T47D (cell line): ENCODE data around the gene UBTD1.

Experiments
- DNase-seq, 2 experiments: peaks; one replicate each; pipeline versions ENCODE4 v3.0.0 to v3.0.0-alpha.2; 2011 to 2012; ENCODE audit warnings: low read depth in 1 of 2, low spot score in 1 of 2
- JUND ChIP-seq: IDR thresholded peaks from 2 replicates; pipeline ENCODE4 v1.6.1; 2012; ENCODE audit warnings: low read depth
- in situ Hi-C: cut with HindIII; loops from 2 replicates; pipeline ENCODE4 v1.10.0; 2016; ENCODE audit warnings: low sequenced_read_pairs, low pct_unique_long_range_greater_than_20kb

UBTD1 gene

DNA sequence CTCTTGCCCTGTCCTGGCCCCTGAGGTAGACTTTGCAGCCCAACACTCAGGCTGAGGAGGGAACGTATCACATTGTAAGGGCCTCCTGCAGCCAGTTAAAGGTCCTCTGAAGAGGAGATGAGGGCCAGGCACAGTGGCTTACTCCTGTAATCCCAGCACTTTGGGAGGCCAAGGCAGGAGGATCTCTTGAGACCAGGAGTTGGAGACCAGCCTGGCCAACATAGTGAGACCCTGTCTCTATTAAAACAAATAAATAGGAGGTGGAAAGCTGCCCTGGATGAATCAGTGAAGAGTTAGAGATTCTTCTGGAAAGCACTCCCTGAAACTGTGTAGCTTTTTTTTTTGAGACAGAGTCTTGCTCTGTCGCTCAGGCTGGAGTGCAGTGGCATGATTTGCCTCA, 88.5 kb downstream of the UBTD1 start:
- in situ Hi-C loops = no loop called here
- no peak for DNase-seq
- no peak for TF ChIP-seq JUND

DNA sequence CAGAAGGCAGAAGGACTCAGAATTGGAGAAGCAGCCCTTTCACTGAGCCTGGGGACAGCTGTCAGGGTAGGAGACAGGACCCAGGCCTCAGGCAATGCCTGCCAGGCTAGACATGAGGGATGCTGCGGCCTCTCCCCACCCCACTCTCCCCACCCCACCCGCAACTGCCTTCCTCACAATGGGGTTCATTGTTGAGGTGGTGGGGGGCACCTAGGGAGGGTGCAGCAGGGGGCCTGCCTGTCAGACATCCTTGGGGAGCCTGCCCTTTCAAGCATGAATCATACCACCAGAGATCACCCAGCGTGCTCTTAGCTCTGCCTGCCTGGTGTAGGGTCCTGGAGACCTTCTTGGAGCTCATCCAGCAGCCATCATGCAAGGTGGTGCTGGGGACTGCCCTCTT, 90.8 kb downstream of the UBTD1 start, which contains the start of gene C10orf62:
Gene C10orf62, plus strand, starts transcription at position 243 of the 400 bp plus-strand sequence. CDS start 177 bp downstream, outside the sequence.
- TF ChIP-seq JUND = no peak
- in situ Hi-C loops = no loop called here
- no peak for DNase-seq

DNA sequence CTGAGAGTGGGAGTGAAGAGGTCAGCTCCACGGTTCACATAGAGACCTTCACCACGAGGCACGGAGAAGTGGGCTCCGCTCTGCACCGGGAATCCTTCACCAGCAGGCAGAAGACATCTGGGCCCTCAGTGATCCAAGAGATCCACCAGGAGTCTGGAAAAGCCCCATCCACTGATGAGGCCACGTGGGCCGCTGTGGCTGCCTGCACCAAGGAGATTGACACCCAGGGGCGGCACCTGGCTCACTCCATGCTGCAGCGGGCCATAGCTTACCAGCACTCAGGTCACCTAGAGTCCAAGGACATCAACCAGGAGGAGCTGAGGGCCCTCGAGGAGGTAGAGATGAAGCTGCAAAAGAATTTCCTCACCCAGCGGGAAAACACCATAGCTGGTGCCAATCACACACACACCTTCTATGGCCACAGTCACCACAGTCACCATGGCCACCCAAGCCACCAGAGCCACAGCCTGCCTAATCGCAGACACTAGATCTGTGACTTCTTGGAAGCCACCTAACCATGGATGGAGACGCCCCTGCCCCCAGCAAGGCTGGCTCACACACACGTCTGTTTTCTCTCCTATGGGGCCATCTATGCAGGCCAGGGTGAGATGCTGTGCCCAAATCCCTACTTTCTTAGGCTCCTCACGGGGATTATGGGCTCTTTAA, 91.5 kb downstream of the UBTD1 start:
- no peak for TF ChIP-seq JUND
- in situ Hi-C loops = no loop called here

DNA sequence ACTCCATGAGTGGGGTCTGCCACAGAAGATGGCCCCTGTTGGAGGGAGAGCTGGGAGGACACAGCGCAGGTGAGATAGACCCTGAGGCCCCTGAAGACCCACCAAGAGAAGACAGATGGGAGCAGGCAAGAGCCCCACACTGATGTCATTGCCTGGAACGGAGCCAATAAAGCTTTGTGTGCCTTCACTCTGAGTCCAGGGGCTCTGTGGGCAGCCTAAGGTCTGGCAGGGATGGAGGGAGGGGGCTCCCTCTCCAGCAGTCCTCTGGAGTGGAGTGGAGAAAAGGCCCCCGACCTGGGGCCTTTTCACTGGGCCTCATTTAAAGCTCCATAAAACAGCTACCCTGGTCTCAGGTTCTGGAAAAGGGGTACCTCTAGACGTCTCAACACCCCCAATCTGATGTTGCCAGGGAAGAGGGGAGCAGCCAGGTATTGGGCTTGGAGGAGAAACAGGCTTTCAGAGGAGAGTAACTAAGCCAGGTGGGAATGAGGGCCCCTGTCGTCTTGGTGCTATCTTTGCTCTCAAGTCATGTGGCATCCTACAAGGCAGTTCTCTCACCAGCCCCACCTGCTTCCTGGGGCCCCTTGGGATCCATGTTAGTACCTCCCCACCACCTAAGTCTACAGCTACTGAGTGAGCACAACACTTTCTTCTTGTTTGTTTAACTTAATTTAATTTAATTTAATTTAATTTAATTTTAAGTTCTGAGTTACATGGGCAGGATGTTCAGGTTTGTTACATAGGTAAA, 92.2 kb downstream of the UBTD1 start:
- DNase-seq = no peak
- TF ChIP-seq JUND = no peak
- in situ Hi-C loops = no loop called here

More for the DNA sequence above, 91.5 kb downstream of the UBTD1 start:
- DNase-seq = no peak

DNA sequence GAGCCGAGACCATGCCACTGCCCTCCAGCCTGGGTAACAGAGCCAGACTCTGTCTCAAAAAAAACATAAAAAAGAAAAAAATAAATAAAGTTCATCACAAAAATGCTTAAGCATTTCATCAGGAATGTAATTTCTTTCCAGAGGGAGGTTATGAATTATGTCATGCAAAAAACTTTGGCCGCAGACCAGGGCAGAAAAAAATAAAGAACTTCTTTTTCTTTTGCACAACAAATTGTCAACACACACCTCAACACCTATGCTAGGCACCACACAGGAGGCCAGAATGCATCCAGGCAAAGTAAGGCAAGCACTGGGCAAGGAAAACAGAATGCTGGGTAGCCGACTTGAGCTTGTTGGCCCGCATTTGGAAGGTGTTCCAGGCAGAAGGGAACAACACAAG, 94.7 kb downstream of the UBTD1 start:
- in situ Hi-C loops = no loop called here
- no peak for TF ChIP-seq JUND

DNA sequence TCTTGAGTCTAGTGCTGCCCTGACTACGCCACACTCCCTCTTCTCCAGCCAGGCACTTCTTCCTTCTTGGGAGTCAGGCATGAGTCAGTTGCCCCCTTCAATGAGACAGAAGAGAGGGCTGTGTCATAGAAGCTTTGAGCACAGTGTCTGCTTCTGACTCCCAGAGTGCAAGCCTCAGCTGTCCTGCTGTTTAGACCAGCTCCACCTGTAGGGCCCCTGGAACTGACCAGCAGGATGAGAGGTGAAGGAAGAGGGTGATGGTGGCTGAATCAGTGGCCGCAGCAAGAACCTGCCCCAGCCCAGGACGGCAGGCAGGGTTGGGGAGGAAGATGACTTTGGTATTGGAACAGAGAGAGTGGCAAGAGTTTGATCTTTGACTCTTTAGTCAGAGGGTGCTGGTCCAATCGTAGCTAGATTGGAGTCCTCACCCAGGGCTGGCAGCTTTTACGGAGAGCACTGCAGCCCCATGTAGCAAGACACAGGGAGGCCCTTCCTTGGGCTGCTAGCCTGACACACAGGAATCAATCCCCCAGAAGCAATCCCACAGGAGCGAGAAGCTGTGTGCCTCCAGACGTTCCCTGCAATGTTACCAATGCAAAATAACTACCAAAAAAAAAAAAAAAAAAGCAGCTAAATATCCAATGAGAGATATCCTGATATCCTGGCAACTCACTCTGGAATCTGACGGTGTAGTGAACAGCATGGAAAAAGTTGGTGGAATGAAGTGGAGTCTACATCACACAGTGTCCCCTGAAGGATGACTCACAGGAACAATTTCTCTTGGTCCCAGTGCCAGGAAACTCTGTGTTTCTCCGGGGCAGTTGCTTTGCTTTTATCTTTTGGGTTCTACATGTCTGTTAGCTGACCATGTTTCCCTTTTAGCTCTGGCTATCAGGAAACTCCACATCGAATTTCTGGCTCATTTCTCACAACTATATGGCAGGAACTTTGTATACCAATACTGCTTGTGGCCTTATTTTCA, 97.7 kb downstream of the UBTD1 start:
- no peak for DNase-seq
- TF ChIP-seq JUND = no peak
- in situ Hi-C loops = no loop called here

More for the DNA sequence above, 94.7 kb downstream of the UBTD1 start:
- no peak for DNase-seq

DNA sequence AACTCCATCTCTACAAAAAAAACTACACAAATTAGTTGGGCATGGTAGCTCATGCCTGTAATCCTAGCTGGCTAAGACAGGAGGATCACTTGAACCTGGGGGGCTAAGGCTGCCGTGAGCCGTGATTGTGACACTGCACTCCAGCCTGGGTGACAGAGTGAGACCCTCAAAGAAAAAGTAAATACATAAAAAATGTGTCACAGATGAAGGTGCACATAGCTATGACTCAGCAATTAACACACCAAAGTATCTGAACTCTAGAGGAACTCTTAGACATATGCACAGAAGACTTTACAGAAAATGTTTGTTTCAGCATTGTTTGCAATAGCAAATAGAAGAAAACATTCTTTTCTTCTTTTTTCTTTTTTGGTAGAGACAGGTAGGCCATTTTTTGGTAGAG, 99.1 kb downstream of the UBTD1 start:
- TF ChIP-seq JUND = no peak
- in situ Hi-C loops = no loop called here
- DNase-seq = no peak

DNA sequence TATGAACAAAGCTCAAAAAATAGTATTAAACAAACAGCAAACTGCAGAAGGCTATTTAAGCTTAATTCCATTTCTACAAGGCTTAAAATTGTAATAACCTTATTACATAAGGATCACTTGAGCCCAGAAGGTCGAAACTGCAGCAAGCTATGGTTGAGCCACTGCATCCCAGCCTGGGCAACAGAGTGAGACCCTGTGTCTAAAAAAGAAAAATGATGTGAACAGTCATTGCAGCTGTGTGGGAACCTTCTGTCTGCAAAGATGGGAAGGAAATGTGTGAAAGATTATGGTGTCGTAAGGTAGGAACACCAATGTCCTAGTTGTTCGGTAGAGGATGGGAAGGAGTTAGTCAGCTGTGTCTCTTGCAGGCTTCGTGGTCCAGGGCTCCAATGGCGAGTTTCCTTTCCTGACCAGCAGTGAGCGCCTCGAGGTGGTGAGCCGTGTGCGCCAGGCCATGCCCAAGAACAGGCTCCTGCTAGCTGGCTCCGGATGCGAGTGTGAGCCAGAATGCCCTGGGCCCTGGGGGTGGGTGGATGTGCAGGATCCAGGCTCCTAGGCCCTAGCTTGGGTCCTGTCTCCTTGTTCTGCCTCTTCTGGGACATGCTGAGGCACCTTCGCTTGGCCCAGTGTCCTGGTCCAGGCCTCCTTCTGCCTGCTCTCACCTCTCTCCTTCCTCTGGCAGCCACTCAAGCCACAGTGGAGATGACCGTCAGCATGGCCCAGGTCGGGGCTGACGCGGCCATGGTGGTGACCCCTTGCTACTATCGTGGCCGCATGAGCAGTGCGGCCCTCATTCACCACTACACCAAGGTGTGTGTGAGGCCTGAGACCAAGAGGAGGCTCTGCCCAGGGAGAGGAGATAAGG, 99.9 kb downstream of the UBTD1 start:
- DNase-seq = no peak
- no peak for TF ChIP-seq JUND
- in situ Hi-C loops = no loop called here

DNA sequence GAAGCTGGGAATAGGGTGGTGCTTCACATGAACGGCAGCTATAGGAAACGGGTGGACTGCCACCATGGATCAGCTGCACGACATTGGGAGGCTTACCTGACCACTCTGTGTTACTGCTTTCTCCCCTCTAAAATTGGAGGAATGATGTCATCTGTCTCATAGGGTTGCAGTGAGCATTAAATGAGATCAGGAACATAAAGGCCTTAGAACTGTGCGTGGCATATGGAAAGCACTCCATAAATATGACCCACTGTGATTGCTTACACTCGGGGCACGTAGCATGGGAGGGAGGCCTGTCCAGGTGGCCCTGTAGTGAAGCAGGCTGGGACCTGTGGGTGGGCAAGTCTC, 100.5 kb downstream of the UBTD1 start:
- in situ Hi-C loops = no loop called here

DNA sequence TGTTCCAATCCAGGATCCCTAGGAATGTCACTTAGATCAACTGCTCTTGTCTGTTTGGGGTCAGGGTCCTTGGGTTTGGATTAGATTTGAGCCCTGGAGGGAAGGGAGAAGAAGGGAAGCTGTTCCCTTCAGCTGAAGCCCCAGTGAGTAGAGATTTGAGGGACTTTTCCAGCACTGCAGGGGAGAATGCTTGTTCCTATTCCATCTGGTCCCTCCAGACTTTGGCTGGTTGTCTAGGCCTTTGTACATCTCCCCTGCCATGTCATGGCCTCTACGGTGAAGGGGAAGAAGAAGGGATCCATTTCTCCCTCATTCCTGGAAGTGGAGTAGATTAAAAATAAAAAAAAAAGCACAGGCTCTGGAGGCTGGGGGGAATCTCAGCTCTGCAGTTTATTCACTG, 101.9 kb downstream of the UBTD1 start:
- no peak for TF ChIP-seq JUND
- no peak for DNase-seq
- in situ Hi-C loops = no loop called here

More for the DNA sequence above, 100.5 kb downstream of the UBTD1 start:
- TF ChIP-seq JUND = no peak
- DNase-seq = no peak

DNA sequence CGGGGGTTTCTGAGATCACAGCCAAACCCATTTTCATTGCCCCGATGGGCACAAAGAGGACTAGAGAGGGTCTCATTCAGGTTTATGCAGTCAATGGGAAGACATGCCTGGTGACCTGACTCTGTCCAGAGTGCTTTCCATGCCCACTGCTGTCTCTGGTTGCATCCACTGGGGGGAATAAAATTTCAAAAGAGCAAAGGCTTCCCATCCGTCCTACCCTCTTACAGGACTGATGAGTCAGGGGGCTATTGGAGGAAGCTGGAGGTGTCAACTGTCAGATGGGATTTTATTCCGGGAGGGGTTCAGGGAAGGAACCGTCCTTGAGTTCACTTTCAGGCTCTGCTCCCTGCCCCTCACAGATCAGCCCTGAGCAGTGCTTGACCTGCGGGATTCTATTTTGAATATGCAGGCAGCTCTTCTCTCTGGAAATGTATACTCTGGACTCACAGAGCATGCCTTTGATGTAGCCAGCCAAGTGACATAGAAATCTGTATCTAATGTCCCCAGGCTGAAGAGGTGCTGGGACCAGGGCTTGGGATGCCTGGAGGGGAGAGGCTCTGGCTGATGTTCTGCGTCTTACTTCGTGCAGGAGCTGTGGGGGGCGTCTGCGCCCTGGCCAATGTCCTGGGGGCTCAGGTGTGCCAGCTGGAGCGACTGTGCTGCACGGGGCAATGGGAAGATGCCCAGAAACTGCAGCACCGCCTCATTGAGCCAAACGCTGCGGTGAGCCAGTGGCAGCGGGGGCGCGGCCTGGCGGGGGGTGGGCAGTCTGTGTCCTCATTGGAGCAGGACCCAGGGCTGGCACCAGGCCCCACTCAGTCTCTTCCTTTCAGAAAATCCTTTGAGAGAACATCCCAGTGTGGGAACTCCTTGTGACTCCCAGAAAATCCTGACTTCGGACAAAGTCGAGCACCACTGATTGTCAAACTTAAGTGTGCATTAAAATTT, 102.8 kb downstream of the UBTD1 start:
- in situ Hi-C loops = no loop called here

More for the DNA sequence above, 102.8 kb downstream of the UBTD1 start:
- DNase-seq = no peak
- no peak for TF ChIP-seq JUND
